Neural cell (in vitro differentiated cells): ENCODE results near the gene CIBAR2. TPM values are rescaled to one million over a fixed set of nuclear protein-coding genes. Genes with fewer than 3 reads are reported as not detected.

Source experiments
- H2AFZ ChIP-seq: fragments of 200-600, 300-800 bp; sonication (generic), shearing (Covaris generic); 2 replicates; pipeline ENCODE4 v1.6.0; 2014; ENCODE audit warnings: low read depth, mild to moderate bottlenecking, antibody characterized with exemption, low read length, moderate library complexity
- H3F3A ChIP-seq: fragments of 200-600 bp; shearing (Covaris generic); 2 replicates; pipeline ENCODE4 v1.6.1; 2016; ENCODE audit warnings: mild to moderate bottlenecking, moderate library complexity, mixed read lengths, antibody characterized with exemption, low read length; ENCODE audit not compliant: insufficient read depth, poor library complexity, severe bottlenecking
- H3K27ac ChIP-seq: fragments of 200-600, 300-800 bp; sonication (generic), shearing (Covaris generic); 2 replicates; pipeline ENCODE4 v1.5.1; 2014; ENCODE audit warnings: mild to moderate bottlenecking, low read length, moderate library complexity
- H3K27me3 ChIP-seq: fragments of 300-800, 200-600 bp; sonication (generic), shearing (Covaris generic); 2 replicates; pipeline ENCODE4 v1.6.0; 2014; ENCODE audit warnings: mild to moderate bottlenecking, low read depth, low read length, moderate library complexity; ENCODE audit not compliant: insufficient read depth
- H3K36me3 ChIP-seq: fragments of 300-800, 200-600 bp; sonication (generic), shearing (Covaris generic); 2 replicates; pipeline ENCODE4 v1.5.1; 2014; ENCODE audit warnings: mild to moderate bottlenecking, antibody characterized with exemption, low read length, moderate library complexity; ENCODE audit not compliant: insufficient read depth
- H3K4me2 ChIP-seq: fragments of 300-800, 200-600 bp; sonication (generic), shearing (Covaris generic); 2 replicates; pipeline ENCODE4 v1.6.0; 2014; ENCODE audit warnings: mild to moderate bottlenecking, low read length
- H3K4me3 ChIP-seq: fragments of 300-800, 200-600 bp; sonication (generic), shearing (Covaris generic); 2 replicates; pipeline ENCODE4 v1.5.1; 2014; ENCODE audit warnings: mild to moderate bottlenecking, low read length, moderate library complexity
- H3K79me2 ChIP-seq: fragments of 200-600 bp; shearing (Covaris generic); replicated peaks from 2 replicates; pipeline ENCODE4 v1.6.0; 2014; ENCODE audit warnings: mild to moderate bottlenecking, low read length, moderate library complexity; ENCODE audit not compliant: insufficient read depth
- H3K9ac ChIP-seq: fragments of 300-800, 200-600 bp; sonication (generic), shearing (Covaris generic); 2 replicates; pipeline ENCODE4 v1.6.1; 2016; ENCODE audit warnings: mild to moderate bottlenecking, low read length, mixed read lengths
- H3K9me2 ChIP-seq: fragments of 200-600 bp; shearing (Covaris generic); 2 replicates; pipeline ENCODE4 v1.6.1; 2016; ENCODE audit warnings: mild to moderate bottlenecking, low read length, mixed read lengths; ENCODE audit not compliant: insufficient read depth
- H3K9me3 ChIP-seq: fragments of 200-600, 300-800 bp; sonication (generic), shearing (Covaris generic); 2 replicates; pipeline ENCODE4 v1.6.1; 2016; ENCODE audit warnings: mild to moderate bottlenecking, mixed run types, low read length, moderate library complexity, mixed read lengths
- H4K20me1 ChIP-seq: fragments of 200-600 bp; shearing (Covaris generic); 2 replicates; pipeline ENCODE4 v1.6.1; 2016; ENCODE audit warnings: mild to moderate bottlenecking, mixed run types; ENCODE audit not compliant: insufficient read depth
- EP300 ChIP-seq: fragments of 450-650 bp; conservative IDR thresholded peaks from 2 replicates; pipeline ENCODE4 v1.6.1; 2014; ENCODE audit warnings: antibody characterized with exemption, mild to moderate bottlenecking, moderate library complexity; ENCODE audit not compliant: poor library complexity, severe bottlenecking
- EZH2 ChIP-seq: fragments of 200-600, 300-800 bp; shearing (Covaris generic), sonication (generic); IDR thresholded peaks from 2 replicates; pipeline ENCODE4 v1.6.1; 2014; ENCODE audit warnings: antibody characterized with exemption, low read length, borderline replicate concordance, mild to moderate bottlenecking; ENCODE audit not compliant: insufficient read depth, poor library complexity, severe bottlenecking
- MXI1 ChIP-seq: fragments of 450-650 bp; conservative IDR thresholded peaks from 2 replicates; pipeline ENCODE4 v1.6.1; 2014; ENCODE audit warnings: antibody characterized with exemption, mild to moderate bottlenecking; ENCODE audit not compliant: poor library complexity, severe bottlenecking
- POLR2AphosphoS5 ChIP-seq: IDR thresholded peaks from 2 replicates; pipeline ENCODE4 v1.6.1; 2012
- RAD21 ChIP-seq: fragments of 450-650 bp; conservative IDR thresholded peaks from 2 replicates; pipeline ENCODE4 v1.6.1; 2014; ENCODE audit warnings: antibody characterized with exemption, mild to moderate bottlenecking, moderate library complexity
- SMC3 ChIP-seq: fragments of 450-650 bp; conservative IDR thresholded peaks from 2 replicates; pipeline ENCODE4 v1.6.1; 2014; ENCODE audit warnings: antibody characterized with exemption, mild to moderate bottlenecking, moderate library complexity; ENCODE audit not compliant: poor library complexity
- TAF1 ChIP-seq: IDR thresholded peaks from 2 replicates; pipeline ENCODE4 v1.6.1; 2012; ENCODE audit warnings: low read depth
- polyA plus RNA-seq: library from polyadenylated mRNA; depleted of rRNA; stranded (reverse); fragments of >200 nt; gene quantifications from 2 replicates; pipeline ENCODE4 v1.2.3, GENCODE V29; 2014
- TF ChIP-seq, protein P1 (sequence below): fragments of 450-650 bp; IDR thresholded peaks from 2 replicates; pipeline ENCODE4 v1.5.1; 2014; ENCODE audit warnings: antibody characterized with exemption, mild to moderate bottlenecking, moderate library complexity; ENCODE audit not compliant: poor library complexity, severe bottlenecking
- TF ChIP-seq, protein P2 (sequence below): IDR thresholded peaks from 2 replicates; pipeline ENCODE4 v1.6.1; 2012; ENCODE audit warnings: borderline replicate concordance

The CIBAR2 gene
- polyA plus RNA-seq, 1 donor from 2014 or later, result not detected

DNA sequence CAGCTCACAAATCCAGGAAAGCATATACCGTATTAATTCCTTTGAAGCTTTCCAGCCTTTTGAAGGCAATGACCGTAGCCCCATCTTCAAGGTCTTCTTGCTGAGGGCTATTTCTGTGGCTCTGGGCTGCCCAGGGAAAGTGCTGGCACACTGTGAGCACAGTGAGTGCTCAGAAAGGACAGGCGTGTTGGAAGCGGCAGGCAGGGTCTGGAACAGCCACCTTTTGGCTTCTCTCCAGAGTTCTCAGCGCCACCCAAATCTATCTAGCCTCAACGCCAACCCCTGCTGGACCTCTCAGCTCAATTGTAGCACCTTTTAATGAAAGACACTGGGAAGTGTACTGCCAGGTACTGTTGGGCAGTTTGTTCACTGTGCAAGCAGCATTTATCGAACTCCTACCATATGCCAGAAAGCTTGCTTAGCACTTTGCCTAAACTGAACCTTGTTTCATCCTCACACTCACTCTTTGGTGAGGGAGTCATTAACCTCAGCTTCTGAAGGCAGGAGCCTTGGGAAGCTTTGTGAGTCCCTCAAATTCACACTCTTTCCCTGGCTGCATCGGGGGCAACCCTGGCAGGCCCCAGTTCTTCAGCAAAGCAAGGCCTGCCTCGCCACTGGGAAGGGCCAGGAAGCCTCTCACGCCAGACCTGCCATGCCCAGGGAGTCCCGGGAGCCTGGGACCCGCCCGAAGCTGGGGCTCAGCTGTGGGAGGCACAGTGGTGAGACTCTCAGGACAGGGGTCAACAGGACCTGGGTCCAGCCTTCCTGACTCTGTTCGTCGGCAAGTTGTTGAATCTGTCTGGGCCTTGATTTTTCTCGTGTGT lies 13.5 kb upstream of the CIBAR2 start:
- Histone ChIP-seq H3K4me3 (no peak overlapping the region), H2AFZ (no peak overlapping the region), H4K20me1 (no peaks in the 10 kb centered on the region), H3K27me3 (no peaks in the 10 kb centered on the region), H3K79me2 (no peaks in the 10 kb centered on the region), H3K9me3 (no peaks in the 10 kb centered on the region), H3K27ac (no peak overlapping the region), H3K4me2 (no peak overlapping the region), H3F3A (no peaks in the 10 kb centered on the region), H3K9me2 (no peaks in the 10 kb centered on the region), H3K9ac (no peak overlapping the region), H3K36me3 (no peaks in the 10 kb centered on the region)
- TF ChIP-seq EZH2 (no peak), MXI1 (no peak), EP300 (no peak), SMC3 (no peak), RAD21 (no peak), POLR2AphosphoS5 (no peak), TAF1 (no peak)
- TF ChIP-seq, protein P1, sequence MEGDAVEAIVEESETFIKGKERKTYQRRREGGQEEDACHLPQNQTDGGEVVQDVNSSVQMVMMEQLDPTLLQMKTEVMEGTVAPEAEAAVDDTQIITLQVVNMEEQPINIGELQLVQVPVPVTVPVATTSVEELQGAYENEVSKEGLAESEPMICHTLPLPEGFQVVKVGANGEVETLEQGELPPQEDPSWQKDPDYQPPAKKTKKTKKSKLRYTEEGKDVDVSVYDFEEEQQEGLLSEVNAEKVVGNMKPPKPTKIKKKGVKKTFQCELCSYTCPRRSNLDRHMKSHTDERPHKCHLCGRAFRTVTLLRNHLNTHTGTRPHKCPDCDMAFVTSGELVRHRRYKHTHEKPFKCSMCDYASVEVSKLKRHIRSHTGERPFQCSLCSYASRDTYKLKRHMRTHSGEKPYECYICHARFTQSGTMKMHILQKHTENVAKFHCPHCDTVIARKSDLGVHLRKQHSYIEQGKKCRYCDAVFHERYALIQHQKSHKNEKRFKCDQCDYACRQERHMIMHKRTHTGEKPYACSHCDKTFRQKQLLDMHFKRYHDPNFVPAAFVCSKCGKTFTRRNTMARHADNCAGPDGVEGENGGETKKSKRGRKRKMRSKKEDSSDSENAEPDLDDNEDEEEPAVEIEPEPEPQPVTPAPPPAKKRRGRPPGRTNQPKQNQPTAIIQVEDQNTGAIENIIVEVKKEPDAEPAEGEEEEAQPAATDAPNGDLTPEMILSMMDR, result no peak
- TF ChIP-seq, protein P2, sequence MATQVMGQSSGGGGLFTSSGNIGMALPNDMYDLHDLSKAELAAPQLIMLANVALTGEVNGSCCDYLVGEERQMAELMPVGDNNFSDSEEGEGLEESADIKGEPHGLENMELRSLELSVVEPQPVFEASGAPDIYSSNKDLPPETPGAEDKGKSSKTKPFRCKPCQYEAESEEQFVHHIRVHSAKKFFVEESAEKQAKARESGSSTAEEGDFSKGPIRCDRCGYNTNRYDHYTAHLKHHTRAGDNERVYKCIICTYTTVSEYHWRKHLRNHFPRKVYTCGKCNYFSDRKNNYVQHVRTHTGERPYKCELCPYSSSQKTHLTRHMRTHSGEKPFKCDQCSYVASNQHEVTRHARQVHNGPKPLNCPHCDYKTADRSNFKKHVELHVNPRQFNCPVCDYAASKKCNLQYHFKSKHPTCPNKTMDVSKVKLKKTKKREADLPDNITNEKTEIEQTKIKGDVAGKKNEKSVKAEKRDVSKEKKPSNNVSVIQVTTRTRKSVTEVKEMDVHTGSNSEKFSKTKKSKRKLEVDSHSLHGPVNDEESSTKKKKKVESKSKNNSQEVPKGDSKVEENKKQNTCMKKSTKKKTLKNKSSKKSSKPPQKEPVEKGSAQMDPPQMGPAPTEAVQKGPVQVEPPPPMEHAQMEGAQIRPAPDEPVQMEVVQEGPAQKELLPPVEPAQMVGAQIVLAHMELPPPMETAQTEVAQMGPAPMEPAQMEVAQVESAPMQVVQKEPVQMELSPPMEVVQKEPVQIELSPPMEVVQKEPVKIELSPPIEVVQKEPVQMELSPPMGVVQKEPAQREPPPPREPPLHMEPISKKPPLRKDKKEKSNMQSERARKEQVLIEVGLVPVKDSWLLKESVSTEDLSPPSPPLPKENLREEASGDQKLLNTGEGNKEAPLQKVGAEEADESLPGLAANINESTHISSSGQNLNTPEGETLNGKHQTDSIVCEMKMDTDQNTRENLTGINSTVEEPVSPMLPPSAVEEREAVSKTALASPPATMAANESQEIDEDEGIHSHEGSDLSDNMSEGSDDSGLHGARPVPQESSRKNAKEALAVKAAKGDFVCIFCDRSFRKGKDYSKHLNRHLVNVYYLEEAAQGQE, result no peak

DNA sequence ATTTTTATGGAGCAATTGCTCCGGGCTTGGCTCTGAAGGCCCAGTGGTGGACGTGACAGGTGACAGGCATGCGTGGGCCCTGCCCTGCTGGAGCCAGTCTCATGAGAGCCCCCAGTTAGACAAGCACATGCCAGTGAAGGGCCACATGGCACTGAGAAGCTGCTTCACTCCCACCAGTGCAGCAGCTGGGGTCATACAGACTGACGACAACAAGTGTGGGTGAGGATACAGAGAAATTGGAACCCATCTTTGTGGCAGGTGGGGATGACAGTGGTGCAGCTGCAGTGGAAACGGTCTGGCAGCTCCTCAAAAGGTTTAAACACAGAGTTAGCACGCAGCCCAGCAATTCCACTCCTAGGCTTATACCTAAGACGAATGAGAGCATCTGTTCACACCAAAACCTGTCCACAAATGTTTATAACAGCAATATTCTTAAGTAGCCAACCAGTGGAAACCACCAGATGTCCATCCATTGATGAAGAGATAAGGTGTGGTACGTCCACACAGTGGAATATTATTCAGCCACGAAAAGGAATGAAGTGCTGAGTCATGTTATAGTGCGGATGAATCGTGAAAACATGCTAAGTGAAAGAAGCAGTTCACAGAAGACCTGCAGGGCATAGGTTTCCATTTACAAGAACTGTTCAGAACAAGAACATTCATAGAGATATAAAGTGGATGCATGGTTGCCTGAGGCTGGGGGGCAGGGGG lies 12.5 kb upstream of the CIBAR2 start:
- no peaks in the 10 kb centered on the region for H3F3A ChIP-seq
- no peak overlapping the region for H2AFZ ChIP-seq
- no peak overlapping the region for H3K4me3 ChIP-seq
- no peaks in the 10 kb centered on the region for H3K79me2 ChIP-seq
- no peaks in the 10 kb centered on the region for H4K20me1 ChIP-seq
- H3K9me3 ChIP-seq, result no peaks in the 10 kb centered on the region
- H3K27ac ChIP-seq, result no peak overlapping the region
- no peaks in the 10 kb centered on the region for H3K36me3 ChIP-seq
- H3K9me2 ChIP-seq, result no peaks in the 10 kb centered on the region
- H3K27me3 ChIP-seq, result no peaks in the 10 kb centered on the region
- no peak for TF ChIP-seq POLR2AphosphoS5
- no peak for TF ChIP-seq RAD21
- TF ChIP-seq, protein P2, result no peak
- TF ChIP-seq, protein P1, result no peak
- no peak for TF ChIP-seq EZH2
- no peak for TF ChIP-seq SMC3
- no peak for TF ChIP-seq TAF1
- no peak for TF ChIP-seq EP300
- no peak for TF ChIP-seq MXI1
- H3K4me2 ChIP-seq, result no peak overlapping the region
- H3K9ac ChIP-seq, result no peak overlapping the region
